Fibroblast of the conjunctiva (primary cell): ENCODE measurements around the gene FAM193B.
A peak's percentile ranks its signal among the peaks of the same experiment; 100 is the strongest.

Experiments used
- DNase-seq: peaks from one replicate; pipeline ENCODE4 v3.0.0-alpha.2; 2010; ENCODE audit warnings: low read depth

FAM193B gene

DNA sequence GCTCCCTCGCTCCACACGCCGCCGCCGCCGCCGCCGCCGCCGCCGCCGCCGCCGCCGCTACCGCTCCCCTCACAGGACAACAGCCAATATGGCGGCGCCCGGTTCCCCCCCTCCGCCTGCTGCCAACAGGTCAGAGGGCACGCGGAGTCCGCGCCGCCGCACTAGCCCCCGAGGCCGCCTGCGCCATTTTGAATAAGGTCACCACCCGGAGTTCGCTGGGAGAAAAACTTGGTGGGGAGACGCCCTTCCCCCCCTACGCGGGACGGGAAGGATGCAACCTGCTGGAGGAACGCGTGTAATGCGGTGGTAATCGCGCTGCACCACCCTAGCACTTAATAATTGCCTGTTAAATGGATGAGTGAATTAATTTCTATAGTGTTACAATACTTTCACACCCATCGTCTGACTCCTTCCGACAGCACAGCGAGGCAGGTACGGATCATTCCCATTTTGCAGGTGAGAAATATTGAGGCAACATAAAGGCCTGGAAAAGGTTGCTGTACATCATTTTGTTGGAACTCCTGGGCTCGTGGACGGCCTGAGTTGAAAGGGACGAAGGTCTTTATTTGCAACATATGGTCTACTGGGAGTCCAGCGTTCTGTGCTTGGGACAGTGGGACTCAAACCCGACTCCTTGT is at the start of gene FAM193B:
Gene FAM193B, minus strand, starts transcription at position 90 of the 638 bp plus-strand sequence. CDS start 105 bp downstream, outside the sequence.
- DNase-seq = peak; percentile 80

DNA sequence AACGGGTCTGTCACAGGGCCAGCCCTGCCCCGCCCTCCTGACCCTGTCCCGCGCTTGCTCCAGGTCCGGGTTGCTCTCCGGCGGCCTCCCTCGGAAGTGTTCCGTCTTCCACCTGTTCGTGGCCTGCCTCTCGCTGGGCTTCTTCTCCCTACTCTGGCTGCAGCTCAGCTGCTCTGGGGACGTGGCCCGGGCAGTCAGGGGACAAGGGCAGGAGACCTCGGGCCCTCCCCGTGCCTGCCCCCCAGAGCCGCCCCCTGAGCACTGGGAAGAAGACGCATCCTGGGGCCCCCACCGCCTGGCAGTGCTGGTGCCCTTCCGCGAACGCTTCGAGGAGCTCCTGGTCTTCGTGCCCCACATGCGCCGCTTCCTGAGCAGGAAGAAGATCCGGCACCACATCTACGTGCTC is 49.8 kb upstream of the FAM193B start:
- no peak for DNase-seq

DNA sequence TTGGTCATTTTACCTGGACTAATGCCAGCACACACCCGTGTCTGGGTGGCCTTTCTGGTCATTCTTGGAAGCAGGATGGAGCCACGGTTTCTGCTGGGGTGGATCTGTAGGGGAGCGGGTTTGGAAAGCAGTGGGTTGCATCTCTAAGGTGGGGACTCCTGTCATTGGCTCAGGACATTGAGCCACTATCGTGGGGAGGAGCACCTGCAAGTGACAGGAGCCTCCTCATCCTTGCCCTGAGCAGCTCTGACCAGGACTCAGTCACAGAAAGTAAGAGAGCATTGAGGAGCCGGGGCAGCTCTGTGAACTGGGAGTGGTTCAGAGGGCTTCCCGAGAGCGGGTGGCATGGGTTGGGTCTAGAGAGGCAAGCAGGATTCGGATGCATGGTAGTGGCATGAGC is 49.3 kb upstream of the FAM193B start:
- no peak for DNase-seq

DNA sequence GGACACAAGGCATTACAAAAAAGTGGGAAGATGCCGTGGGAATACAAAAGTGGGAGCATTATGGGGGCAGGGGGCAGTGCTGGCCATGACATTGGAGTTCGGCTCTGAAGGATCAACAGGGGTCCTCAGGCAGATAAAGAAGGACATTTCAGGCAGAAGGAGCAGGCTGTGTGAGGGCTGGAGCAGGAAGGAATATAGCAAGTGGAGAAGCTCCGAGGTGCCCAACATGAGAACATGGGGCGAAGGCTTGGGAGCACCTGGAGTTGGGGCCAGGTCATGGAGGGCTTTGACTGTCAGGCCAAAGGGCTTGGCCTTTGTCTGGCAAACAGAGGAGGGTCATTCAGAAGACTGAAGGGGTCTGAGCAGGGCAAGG is 48.1 kb upstream of the FAM193B start:
- DNase-seq = no peak

DNA sequence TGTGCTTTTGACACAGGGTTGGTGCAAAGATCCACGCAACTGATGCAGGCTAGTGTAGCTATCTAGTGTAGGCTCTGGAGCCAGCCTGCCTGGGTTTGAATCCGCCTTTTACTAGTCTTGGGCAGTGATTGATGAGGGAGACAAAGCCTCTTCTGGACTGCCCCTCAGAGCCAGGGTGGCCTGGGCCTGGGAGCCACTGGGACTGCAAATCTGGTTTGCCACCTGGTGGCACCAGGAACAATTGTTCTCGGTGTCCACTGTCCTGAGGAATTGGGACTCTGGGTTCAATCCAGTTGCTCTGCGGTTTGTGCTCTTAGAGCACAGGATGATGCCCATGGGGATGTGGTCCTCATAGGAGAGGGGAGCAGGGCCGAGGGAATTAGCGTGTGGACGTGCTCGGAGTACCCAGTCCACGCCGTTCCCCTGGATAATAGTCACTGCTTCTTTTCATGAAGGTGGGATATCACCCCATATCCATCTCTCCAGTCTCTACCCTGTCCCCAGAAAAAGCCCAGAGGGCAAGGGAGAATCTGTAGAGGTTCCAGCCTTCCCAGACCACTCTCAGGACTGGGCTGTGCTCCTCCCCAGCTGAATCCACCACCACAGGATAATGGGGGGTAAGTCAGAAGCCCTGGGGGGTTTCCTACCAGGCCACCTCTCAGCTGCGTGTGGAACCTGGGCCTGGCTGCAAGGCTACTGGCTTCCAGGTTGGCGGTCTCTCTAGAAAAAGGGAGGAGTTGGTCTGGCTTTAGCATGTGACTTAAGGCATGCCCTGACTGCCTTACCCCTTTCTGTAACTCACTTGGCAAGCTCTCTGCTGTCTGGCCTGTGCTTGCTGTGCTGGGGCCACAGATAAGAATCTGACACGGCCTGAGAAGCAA is 47.5 kb upstream of the FAM193B start:
- DNase-seq = no peak

DNA sequence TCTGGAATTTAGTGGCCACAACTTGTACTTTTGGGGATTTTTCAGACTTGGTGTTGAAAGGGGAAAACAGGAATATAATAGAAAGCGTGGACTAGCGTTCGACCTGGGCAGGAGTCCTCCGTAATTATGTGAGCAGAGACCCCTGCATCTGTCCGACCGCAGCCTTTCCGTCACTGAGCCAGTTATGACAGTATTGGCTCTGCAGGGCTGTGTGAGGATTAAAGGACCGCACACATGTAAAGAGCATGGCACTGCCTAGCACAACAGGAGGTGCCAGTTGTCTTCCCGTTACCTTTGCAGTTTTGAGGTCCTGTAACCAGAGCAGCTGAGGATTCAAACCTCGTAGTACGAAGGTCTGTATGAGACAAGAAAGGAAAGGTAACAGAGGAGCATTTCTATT is 46.8 kb upstream of the FAM193B start:
- DNase-seq = no peak

DNA sequence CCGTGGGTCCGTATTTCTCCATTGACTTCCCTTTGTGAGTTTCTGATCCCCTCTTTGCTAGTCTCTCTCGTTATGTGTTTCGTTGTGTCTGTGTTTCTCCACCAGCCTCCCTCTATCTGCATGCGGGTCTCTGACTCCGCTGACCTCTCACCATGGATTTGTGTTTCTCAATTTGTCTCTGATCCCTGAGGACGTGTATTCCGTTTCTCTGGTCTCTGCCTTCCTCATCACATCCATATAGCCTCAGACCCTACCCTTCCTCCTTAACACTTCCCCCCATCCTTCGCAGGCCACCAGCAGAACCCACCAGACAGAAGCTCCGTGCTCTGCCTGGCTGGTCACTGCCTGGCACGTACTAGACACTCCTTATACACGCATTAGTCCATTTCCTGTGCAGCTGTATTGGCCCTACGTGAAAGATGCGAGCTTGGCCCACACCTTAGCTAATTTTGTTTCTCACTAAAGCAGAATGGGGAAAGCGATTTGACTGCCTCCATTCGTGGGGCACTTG is 46.2 kb upstream of the FAM193B start:
- no peak for DNase-seq

DNA sequence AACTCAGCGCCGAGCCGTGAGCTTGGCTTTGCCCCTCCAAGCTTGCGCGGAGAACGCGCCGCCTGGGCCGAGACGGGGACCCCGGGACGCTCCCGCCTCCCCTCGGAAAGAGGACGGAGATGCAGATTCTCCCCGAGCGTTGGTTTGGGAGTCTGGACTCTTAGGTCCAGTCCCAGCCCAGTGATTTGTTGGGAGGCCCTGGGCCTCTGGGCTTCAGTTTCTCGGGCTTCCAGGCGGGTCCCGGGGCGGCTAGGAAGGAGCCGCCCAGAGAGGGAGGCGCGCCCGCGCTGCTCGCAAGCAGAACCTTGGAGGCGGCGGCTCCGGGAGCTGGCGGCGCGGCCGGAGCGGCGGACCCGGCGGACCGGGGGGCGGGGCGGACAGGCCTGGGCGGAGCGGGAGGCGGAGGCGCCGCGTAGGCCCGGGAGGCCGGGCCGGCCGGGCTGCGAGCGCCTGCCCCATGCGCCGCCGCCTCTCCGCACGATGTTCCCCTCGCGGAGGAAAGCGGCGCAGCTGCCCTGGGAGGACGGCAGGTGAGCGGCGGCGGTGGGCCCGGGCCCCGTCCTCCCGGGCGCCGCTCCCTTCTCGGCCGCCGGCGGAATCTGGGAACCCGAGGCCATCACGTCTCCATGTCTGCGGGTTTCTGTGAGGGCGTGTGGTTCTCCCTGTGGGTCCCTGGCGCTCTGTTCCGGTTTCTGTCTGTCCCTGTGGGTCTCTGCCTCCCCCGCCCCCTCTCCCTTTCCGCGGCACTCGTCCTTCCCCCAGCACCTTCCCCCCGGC is 45.6 kb upstream of the FAM193B start, which contains the start of gene B4GALT7:
Gene B4GALT7, plus strand, starts transcription at position 402 of the 777 bp plus-strand sequence. Its CDS starts 79 bp downstream, at position 481.
- peak; percentile 55 for DNase-seq

DNA sequence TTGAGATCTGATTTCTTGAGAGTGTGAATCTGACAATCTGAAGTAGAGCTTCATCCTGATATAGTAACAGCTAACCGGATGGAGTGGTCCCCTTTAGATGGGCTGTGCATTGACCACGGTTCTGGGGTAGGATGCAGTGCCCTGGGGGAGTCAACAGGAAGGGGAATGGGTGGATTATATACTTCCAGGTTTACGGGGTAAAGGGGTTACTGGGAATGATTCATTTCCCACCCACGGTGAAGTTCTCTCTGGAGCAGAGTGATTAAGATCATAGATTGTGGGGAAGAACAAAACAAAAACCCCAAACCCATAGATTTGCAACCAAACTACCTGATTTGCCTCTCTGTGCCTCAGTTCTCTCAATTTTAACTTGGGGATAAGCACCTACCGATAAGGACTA is 44.1 kb upstream of the FAM193B start:
- DNase-seq = no peak

DNA sequence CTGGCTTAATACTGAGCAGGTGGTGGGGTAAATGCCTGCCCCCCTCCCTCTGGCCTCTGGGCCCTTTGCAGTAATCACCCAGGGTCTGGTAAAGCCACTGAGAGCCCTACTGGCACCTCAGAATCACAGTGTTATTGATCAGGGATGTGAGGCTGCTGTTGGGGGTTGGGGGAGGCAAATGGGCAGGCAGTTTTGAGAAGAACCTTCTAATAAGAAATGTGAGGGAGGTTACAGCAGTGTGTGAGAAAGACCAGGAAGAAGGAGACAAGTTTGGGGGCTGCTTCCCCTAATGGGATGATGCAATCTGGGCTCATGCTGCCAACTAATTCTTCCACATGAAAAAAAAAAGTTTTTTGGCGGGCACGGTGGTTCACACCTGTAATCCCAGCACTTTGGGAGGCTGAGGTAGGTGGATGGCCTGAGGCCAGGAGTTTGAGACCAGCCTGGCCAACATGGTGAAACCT is 42.4 kb upstream of the FAM193B start:
- no peak for DNase-seq

DNA sequence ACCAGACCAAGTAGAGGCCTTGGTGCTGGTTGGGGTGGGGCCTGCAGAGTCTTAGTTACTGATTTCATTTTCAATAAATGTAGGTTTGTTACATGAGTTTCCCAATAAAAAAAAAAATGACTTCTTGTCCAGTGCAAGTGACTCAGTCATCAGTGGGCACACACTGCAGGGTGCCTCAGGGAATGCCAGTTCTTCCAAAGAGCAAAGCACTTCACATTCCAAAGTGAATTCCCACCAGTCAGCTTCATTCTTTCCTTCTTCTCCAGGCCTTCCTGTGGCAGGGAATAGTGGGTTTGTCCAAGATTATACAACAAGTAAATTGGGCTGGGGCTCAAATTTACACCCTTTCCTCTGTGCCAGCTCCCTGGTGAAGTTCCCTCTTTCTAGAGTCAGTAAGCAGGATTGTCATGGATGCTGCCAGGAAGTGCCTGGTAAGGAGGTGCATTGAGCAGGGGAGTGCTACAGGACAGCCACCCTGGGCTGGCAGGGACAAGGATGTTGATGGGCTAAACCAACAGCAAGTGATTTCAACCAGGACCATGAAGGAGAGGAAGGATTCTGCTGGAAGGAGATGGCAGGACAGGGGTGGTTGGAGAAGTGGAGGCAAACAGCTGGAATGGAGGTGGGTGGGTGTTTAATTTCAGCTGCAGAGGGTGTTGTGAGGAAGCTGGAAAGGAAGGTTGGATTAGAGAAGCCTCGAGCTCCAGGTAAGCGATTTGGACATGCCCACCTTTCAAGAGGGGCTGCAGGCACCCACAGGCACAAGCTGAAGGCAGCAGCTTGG is 41.8 kb upstream of the FAM193B start:
- DNase-seq = no peak

DNA sequence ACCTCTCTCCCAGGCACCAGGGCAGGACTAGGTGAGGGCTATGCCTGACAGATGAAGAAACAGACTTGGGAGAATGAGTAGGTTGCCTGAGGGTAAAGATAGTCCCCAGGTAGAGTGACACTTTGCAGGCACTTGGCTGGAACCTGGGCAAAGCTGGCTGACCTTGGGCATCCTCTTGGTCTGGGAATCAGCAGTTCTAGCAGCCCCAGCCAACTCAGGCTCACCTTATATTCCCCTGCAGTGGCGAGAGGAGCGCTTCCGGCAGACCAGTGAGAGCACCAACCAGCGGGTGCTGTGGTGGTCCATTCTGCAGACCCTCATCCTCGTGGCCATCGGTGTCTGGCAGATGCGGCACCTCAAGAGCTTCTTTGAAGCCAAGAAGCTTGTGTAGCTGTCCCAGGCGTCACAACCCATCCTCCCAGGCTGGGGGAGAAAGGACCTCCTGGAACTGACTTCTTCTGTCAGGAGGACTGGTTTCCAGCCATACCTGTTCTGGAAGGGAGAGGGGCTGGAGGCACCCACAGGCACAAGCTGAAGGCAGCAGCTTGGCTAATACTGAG is 40.7 kb upstream of the FAM193B start:
- DNase-seq = no peak

DNA sequence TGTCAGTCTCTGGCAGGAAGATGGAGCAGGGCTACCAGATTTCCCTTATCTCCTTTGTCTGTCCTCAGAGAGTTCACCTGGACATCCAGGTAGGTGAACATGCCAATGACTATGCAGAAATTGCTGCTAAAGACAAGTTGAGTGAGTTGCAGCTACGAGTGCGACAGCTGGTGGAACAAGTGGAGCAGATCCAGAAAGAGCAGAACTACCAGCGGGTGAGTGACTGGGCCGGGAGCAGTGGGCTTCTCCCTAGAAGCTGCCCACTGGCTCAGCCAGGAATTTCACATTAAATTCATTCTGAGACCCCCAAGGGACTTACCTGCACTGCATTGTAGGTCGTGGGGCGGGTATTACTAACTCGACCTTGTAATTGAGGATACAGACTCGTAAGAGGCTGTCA is 39.7 kb upstream of the FAM193B start:
- DNase-seq = no peak

DNA sequence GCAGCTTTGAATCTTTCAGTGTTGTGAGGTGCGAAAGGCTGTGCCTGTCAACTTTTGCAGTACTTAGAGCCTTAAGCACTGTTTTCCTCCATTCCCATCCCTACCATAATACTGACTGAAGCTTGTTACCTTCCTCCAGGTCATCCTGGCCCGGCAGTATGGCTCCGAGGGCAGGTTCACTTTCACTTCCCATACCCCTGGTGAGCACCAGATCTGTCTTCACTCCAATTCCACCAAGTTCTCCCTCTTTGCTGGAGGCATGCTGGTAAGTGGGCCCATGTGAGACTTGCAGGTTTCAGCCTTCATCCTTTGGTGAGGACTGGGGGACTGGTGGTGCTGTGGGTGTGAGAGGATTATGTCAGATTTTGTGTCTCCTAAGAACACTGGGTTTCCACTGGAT is 39.1 kb upstream of the FAM193B start:
- DNase-seq = no peak

DNA sequence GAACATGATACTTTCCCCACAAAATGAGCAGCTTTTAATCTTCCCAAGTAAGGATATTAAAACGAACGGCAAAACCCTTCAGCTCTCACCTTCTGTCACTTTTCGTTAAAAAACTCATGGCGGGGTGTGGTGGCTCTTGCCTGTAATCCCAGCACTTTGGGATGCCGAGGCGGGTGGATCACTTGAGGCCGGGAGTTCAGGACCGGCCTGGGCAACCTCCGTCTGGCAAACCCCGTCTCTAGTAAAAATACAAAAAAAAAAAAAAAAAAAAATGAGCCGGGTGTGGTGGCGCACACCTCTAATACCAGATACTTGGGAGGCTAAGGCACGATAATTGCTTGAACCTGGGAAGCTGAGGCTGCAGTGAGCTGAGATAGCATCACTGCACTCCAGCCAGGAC is 38.5 kb upstream of the FAM193B start:
- DNase-seq = no peak

DNA sequence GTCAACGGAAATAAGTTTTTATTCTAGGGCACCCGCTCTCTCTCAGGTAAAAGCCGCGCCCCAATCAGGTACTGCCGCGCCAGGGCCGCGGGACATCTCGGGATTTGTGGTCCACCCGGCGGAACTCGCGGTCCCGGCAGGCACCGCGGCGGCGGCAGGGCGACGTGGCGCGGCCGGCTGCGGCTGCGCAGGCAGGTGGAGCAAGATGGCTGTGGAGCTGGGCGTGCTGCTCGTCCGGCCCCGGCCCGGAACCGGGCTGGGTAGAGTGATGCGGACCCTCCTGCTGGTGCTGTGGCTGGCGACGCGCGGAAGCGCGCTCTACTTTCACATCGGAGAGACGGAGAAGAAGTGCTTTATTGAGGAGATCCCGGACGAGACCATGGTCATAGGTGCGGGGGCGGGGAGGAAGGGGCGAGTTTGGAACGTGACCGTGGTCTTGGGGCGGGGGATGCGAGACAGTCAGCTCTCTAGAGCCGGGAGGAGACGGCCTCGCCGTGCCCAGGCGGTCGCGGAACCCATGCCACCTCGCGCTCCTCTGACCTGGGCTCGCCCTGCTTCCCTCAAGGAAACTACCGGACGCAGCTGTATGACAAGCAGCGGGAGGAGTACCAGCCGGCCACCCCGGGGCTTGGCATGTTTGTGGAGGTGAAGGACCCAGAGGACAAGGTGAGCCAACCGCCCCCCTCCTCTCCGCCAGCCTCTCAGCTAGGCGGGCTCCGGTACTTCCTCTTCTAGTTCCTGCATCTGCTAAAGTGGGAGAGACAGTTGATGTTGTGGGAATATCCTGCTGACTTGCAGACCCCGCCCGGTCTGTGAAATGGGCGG is 37.9 kb upstream of the FAM193B start, which contains the start of gene TMED9:
Gene TMED9, plus strand, starts transcription at position 194 of the 825 bp plus-strand sequence. Its CDS starts 12 bp downstream, at position 206.
- DNase-seq = peak; percentile 40

DNA sequence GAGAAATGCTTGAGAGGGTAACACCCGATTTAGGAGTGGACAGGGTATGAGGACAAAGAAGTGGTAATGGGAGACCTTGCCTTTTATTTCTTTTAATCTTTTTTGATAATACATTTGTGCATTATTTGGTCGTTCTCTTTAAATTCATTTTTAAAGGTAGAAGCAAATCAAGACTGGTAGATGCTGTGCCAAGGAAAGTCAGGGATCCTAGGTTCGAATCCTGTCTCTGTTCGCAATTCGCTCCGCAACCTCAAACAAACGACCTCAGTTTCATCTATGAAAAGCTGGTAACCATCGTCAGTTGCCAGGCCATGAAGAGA is 37.3 kb upstream of the FAM193B start:
- no peak for DNase-seq

DNA sequence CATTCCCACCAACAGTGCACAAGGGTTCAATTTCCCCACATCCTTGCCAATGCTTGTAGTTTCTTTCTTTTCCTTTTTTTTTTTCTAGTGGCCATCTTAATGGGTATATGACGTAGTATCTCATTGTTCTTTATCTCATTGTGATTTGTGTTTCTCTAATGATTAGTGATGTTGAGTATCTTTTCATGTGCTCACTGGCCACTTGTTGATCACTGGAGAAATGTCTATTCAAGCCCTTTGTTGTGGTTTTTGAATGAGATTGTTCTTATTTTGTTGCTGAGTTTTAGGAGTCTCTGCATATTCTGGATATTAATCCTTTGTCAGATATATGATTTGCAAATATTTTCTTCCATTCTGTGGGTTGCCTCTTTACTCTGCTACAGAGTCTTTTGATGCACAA is 36.0 kb upstream of the FAM193B start:
- DNase-seq = no peak

DNA sequence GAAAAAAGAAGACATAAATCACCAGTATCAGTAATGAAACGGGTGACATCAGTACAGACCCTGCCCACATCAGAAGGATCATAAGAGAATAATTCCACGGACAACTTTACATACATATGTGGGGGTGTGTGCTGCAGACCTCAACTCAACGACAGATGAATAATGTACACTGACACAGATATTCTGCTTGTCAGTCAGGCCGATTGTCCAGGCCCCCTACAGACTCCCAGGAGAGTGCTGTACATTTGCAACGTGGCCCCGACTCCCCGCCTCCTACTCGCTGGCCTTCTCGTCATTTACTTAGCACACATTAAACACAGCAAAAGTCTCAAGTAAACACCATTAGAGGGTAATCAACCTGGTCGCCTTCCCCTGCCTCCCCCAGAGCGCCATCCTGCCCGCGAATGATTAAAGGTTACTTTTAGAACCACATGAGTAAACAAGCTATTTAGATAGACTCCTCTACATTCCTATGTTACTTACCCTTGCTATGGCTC is 34.1 kb upstream of the FAM193B start:
- DNase-seq = no peak

DNA sequence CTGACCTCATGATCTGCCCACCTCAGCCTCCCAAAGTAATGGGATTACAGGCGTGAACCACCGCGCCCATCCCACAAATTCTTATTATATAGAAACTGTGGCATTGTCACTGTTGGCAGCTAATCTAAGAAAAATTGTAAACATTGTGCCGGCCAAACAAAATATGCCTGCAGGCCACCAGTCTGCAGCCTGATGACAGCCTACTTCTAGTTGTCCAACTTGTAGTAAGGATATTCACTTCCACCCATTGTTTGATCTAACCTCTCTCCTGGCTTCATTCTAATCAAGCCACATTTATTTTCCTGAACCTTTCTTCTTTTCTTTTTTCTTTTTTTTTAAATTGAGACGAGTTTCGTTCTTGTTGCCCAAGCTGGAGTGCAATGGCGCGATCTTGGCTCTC is 24.0 kb upstream of the FAM193B start:
- DNase-seq = no peak
